ENCODE results near the gene ZNF800. TPM values are rescaled to one million over a fixed set of nuclear protein-coding genes. Genes with fewer than 3 reads are reported as not detected.

ZNF800 gene
- total and polyA plus RNA-seq, 4 donors = 4.8 to 15.2 (median 12.8) TPM

GRCh38 chr7:127380479-127380878, 12.0 kb downstream of the ZNF800 start:
- Histone ChIP-seq H3K36me3 (ENCODE audit: control insufficient read depth in 4 of 4, insufficient read depth in 3 of 4, low read depth in 1 of 4, low read length in 3 of 4) (peaks cover 0 to 14% (median 2%) of the 10 kb centered on the region in 4 donors), H3K4me1 (ENCODE audit: control insufficient read depth in 4 of 4, insufficient read depth in 4 of 4, low read length in 3 of 4) (peaks cover 0 to 3% (median 0%) of the 10 kb centered on the region in 4 donors), H3K9me3 (ENCODE audit: control insufficient read depth in 4 of 4, low read length in 3 of 4) (no peaks in the 10 kb centered on the region), H3K4me3 (ENCODE audit: low read depth in 1 of 3, low read length in 3 of 3) (no peak overlapping the region), H3K9ac (ENCODE audit: low read depth in 1 of 2, low read length in 2 of 2) (no peak overlapping the region), H3K27me3 (ENCODE audit: control insufficient read depth in 4 of 4, insufficient read depth in 4 of 4, low read length in 3 of 4) (no peaks in the 10 kb centered on the region), H3K27ac (ENCODE audit: low read depth in 1 of 2, low read length in 2 of 2) (no peak overlapping the region)
- TF ChIP-seq EGR1 (IDR thresholded peaks at IDR 0.05; ENCODE audit: low read depth in 2 of 2) = no peak
- TF ChIP-seq, protein P1, sequence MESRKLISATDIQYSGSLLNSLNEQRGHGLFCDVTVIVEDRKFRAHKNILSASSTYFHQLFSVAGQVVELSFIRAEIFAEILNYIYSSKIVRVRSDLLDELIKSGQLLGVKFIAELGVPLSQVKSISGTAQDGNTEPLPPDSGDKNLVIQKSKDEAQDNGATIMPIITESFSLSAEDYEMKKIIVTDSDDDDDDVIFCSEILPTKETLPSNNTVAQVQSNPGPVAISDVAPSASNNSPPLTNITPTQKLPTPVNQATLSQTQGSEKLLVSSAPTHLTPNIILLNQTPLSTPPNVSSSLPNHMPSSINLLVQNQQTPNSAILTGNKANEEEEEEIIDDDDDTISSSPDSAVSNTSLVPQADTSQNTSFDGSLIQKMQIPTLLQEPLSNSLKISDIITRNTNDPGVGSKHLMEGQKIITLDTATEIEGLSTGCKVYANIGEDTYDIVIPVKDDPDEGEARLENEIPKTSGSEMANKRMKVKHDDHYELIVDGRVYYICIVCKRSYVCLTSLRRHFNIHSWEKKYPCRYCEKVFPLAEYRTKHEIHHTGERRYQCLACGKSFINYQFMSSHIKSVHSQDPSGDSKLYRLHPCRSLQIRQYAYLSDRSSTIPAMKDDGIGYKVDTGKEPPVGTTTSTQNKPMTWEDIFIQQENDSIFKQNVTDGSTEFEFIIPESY (IDR thresholded peaks at IDR 0.05) = no peak
- DNase-seq (ENCODE audit: low spot score) = no peak

DNA sequence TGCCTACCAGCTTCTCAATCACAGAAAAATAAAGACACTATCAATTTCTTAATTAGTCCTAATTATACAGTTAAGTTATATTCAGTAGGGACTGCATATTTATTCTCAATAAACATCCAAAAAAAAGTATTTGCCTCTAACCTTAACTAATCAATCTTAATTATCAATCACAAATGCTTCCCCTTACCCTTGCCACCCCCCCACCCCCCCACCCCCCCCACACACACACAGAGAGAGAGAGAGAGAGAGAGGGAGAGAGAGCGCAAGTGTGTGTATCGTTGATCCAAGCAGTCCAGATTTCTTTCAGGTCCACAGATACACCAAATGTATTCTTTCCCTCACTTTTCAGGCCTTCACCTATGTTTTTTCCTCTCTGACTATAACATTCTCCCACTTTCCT, 12.9 kb downstream of the ZNF800 start:
- Histone ChIP-seq H3K4me1 (ENCODE audit: control insufficient read depth in 4 of 4, insufficient read depth in 4 of 4, low read length in 3 of 4) (peaks cover 0 to 3% (median 0%) of the 10 kb centered on the region in 4 donors), H3K27me3 (ENCODE audit: control insufficient read depth in 4 of 4, insufficient read depth in 4 of 4, low read length in 3 of 4) (no peaks in the 10 kb centered on the region), H3K27ac (ENCODE audit: low read depth in 1 of 2, low read length in 2 of 2) (no peak overlapping the region), H3K9me3 (ENCODE audit: control insufficient read depth in 4 of 4, low read length in 3 of 4) (no peaks in the 10 kb centered on the region), H3K9ac (ENCODE audit: low read depth in 1 of 2, low read length in 2 of 2) (no peak overlapping the region), H3K4me3 (ENCODE audit: low read depth in 1 of 3, low read length in 3 of 3) (no peak overlapping the region), H3K36me3 (ENCODE audit: control insufficient read depth in 4 of 4, insufficient read depth in 3 of 4, low read depth in 1 of 4, low read length in 3 of 4) (peaks cover under 1 to 13% (median 4%) of the 10 kb centered on the region in 4 donors)
- WGBS = 98% methylated on average over 2 of the region's 2 CpGs
- no peak for DNase-seq (ENCODE audit: low spot score)
- TF ChIP-seq FOXA1 (IDR thresholded peaks at IDR 0.05) (no peak), EGR1 (IDR thresholded peaks at IDR 0.05; ENCODE audit: low read depth in 2 of 2) (no peak), YY1 (IDR thresholded peaks at IDR 0.05) (no peak)
- TF ChIP-seq, protein P2, sequence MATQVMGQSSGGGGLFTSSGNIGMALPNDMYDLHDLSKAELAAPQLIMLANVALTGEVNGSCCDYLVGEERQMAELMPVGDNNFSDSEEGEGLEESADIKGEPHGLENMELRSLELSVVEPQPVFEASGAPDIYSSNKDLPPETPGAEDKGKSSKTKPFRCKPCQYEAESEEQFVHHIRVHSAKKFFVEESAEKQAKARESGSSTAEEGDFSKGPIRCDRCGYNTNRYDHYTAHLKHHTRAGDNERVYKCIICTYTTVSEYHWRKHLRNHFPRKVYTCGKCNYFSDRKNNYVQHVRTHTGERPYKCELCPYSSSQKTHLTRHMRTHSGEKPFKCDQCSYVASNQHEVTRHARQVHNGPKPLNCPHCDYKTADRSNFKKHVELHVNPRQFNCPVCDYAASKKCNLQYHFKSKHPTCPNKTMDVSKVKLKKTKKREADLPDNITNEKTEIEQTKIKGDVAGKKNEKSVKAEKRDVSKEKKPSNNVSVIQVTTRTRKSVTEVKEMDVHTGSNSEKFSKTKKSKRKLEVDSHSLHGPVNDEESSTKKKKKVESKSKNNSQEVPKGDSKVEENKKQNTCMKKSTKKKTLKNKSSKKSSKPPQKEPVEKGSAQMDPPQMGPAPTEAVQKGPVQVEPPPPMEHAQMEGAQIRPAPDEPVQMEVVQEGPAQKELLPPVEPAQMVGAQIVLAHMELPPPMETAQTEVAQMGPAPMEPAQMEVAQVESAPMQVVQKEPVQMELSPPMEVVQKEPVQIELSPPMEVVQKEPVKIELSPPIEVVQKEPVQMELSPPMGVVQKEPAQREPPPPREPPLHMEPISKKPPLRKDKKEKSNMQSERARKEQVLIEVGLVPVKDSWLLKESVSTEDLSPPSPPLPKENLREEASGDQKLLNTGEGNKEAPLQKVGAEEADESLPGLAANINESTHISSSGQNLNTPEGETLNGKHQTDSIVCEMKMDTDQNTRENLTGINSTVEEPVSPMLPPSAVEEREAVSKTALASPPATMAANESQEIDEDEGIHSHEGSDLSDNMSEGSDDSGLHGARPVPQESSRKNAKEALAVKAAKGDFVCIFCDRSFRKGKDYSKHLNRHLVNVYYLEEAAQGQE (IDR thresholded peaks at IDR 0.05) = no peak

DNA sequence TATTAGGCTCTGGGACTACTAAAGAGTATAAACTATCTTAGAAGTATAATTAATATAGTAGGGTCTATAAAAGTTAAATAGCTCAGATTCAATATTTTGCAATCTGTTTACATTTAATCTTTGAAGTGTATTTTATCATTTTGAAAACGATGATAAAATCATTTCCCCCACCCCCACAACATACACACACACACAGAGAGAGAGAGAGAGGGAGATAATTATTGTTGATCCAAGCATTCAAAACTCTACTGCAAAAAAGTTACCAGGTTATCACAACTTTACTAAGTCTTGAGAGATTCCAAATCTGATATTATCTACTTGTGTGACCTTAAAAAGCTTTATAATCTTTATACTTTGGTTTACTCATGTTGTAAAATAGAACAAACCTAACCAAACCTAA, 14.0 kb downstream of the ZNF800 start:
- H3K4me1 ChIP-seq (ENCODE audit: control insufficient read depth in 4 of 4, insufficient read depth in 4 of 4, low read length in 3 of 4) = peaks cover 0 to 3% (median 0%) of the 10 kb centered on the region in 4 donors
- TF ChIP-seq MAX (IDR thresholded peaks at IDR 0.05) (no peak), EGR1 (IDR thresholded peaks at IDR 0.05; ENCODE audit: low read depth in 2 of 2) (no peak), CTCF (IDR thresholded peaks at IDR 0.05; ENCODE audit: low read depth, low read length, missing input control) (no peak), GABPA (IDR thresholded peaks at IDR 0.05 in 1 of 2, conservative IDR thresholded peaks at IDR 0.05 in 1 of 2) (no peak), NR2F2 (IDR thresholded peaks at IDR 0.05) (no peak), HNF4G (IDR thresholded peaks at IDR 0.05) (no peak), YY1 (IDR thresholded peaks at IDR 0.05) (no peak), SP1 (IDR thresholded peaks at IDR 0.05) (no peak), FOXA2 (IDR thresholded peaks at IDR 0.05) (no peak), FOXA1 (IDR thresholded peaks at IDR 0.05) (no peak), JUND (IDR thresholded peaks at IDR 0.05) (no peak)
- TF ChIP-seq, protein P2 (IDR thresholded peaks at IDR 0.05) = no peak
- TF ChIP-seq, protein P1 (IDR thresholded peaks at IDR 0.05) = no peak

More for the DNA sequence above, 14.0 kb downstream of the ZNF800 start:
- Histone ChIP-seq H3K4me3 (ENCODE audit: low read depth in 1 of 3, low read length in 3 of 3) (no peak overlapping the region), H3K27me3 (ENCODE audit: control insufficient read depth in 4 of 4, insufficient read depth in 4 of 4, low read length in 3 of 4) (no peaks in the 10 kb centered on the region), H3K9me3 (ENCODE audit: control insufficient read depth in 4 of 4, low read length in 3 of 4) (no peaks in the 10 kb centered on the region), H3K27ac (ENCODE audit: low read depth in 1 of 2, low read length in 2 of 2) (no peak overlapping the region), H3K9ac (ENCODE audit: low read depth in 1 of 2, low read length in 2 of 2) (no peak overlapping the region), H3K36me3 (ENCODE audit: control insufficient read depth in 4 of 4, insufficient read depth in 3 of 4, low read depth in 1 of 4, low read length in 3 of 4) (peaks cover 2 to 22% (median 15%) of the 10 kb centered on the region in 4 donors)
- WGBS = 12% methylated on average over 1 of the region's 1 CpG
- no peak for DNase-seq (ENCODE audit: low spot score)

All from liver (tissue), 9 donors.